ENCODE results near the gene STK32B. TPM values are rescaled to one million over a fixed set of nuclear protein-coding genes. Genes with fewer than 3 reads are reported as not detected.

The STK32B gene
- total and polyA plus RNA-seq, 2 of the 4 experiments (the other 2 are of a cell fraction): 5.5 to 6.3 TPM

DNA sequence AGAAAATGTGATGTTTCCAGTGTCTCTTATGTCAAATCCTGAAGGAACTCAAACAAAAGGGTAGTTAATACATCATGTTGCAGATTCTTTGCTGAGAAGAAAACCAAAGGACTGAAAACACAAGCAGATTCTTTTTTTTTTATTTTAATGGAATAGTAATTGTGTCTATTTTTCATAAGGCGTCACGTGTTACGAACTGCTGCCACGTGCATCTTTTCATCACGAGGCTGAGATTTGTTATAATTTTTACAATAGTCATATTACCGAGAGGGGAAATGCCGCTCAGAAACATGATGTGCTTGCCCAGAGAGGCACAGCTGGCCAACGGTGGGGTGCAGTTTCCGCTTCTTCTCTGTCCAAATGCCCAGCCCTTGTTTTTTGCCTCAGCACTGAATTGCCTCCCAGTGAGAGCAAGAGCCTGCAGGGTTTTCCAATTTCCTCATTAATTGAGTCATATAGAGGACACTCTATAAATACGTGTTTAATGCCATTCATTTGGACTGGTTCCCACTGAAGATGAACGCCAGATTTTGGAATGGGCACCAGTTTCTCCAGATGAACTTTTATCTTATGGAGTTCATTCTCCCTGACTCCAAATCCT, 225.3 kb downstream of the STK32B start:
- H3K9ac ChIP-seq (ENCODE audit: low read depth, low read length): no peak overlapping the region
- H2AK9ac ChIP-seq (replicated peaks; ENCODE audit: low read depth, low read length, poor library complexity): no peak overlapping the region
- no peaks in the 10 kb centered on the region for H4K20me1 ChIP-seq (ENCODE audit: insufficient read depth, low read length)
- intact Hi-C loops (cut with micrococcal nuclease): no loop called here
- H2BK5ac ChIP-seq (ENCODE audit: low read depth, low read length, poor library complexity, severe bottlenecking): no peak overlapping the region
- CTCF ChIA-PET: no interaction called here
- no peak overlapping the region for H3K27ac ChIP-seq (ENCODE audit: insufficient read depth, low read length)
- no peak overlapping the region for H3K4ac ChIP-seq (ENCODE audit: low read depth, low read length)
- H3K14ac ChIP-seq (replicated peaks; ENCODE audit: low read depth, low read length): no peak overlapping the region
- H4K5ac ChIP-seq (ENCODE audit: low read depth, low read length): no peak overlapping the region
- dilution Hi-C loops (cut with HindIII; ENCODE audit: low sequenced_read_pairs, unreplicated experiment): no loop called here
- H3K23ac ChIP-seq (ENCODE audit: low read depth, low read length): no peak overlapping the region
- H3K18ac ChIP-seq (ENCODE audit: low read depth, low read length): no peak overlapping the region
- no peak overlapping the region for H2BK15ac ChIP-seq (ENCODE audit: low read depth, low read length)
- H3K9me1 ChIP-seq (ENCODE audit: insufficient read depth, low read length): no peaks in the 10 kb centered on the region
- H3K27me3 ChIP-seq (ENCODE audit: control insufficient read depth, insufficient read depth, low read length): no peaks in the 10 kb centered on the region
- H2AK5ac ChIP-seq (ENCODE audit: low read depth, low read length): no peak overlapping the region
- H3K4me3 ChIP-seq (ENCODE audit: insufficient read depth, low read depth, low read length): no peak overlapping the region
- TF ChIP-seq RAD21 (IDR thresholded peaks at IDR 0.05; ENCODE audit: low read length) (no peak), BHLHE40 (IDR thresholded peaks at IDR 0.05; ENCODE audit: low read depth, low read length) (no peak), CHD1 (IDR thresholded peaks at IDR 0.05; ENCODE audit: low read depth, low read length) (no peak)
- TF ChIP-seq, protein P1, sequence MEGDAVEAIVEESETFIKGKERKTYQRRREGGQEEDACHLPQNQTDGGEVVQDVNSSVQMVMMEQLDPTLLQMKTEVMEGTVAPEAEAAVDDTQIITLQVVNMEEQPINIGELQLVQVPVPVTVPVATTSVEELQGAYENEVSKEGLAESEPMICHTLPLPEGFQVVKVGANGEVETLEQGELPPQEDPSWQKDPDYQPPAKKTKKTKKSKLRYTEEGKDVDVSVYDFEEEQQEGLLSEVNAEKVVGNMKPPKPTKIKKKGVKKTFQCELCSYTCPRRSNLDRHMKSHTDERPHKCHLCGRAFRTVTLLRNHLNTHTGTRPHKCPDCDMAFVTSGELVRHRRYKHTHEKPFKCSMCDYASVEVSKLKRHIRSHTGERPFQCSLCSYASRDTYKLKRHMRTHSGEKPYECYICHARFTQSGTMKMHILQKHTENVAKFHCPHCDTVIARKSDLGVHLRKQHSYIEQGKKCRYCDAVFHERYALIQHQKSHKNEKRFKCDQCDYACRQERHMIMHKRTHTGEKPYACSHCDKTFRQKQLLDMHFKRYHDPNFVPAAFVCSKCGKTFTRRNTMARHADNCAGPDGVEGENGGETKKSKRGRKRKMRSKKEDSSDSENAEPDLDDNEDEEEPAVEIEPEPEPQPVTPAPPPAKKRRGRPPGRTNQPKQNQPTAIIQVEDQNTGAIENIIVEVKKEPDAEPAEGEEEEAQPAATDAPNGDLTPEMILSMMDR (conservative IDR thresholded peaks at IDR 0.05; ENCODE audit: low read depth, low read length): no peak
- TF ChIP-seq, protein P2, sequence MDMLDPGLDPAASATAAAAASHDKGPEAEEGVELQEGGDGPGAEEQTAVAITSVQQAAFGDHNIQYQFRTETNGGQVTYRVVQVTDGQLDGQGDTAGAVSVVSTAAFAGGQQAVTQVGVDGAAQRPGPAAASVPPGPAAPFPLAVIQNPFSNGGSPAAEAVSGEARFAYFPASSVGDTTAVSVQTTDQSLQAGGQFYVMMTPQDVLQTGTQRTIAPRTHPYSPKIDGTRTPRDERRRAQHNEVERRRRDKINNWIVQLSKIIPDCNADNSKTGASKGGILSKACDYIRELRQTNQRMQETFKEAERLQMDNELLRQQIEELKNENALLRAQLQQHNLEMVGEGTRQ (IDR thresholded peaks at IDR 0.05; ENCODE audit: low read depth, low read length): no peak
- no peak overlapping the region for H2BK20ac ChIP-seq (ENCODE audit: low read depth, low read length)
- no peak for DNase-seq
- ATAC-seq (ENCODE audit: low read depth): no peak
- no peak overlapping the region for H3K4me2 ChIP-seq (ENCODE audit: low read depth, low read length)
- H2AFZ ChIP-seq (replicated peaks; ENCODE audit: low read length, poor library complexity): no peak overlapping the region
- no peak overlapping the region for H2BK120ac ChIP-seq (ENCODE audit: low read depth, low read length)
- H4K91ac ChIP-seq (ENCODE audit: insufficient read depth, low read depth, low read length): no peak overlapping the region
- no peak overlapping the region for H4K8ac ChIP-seq (ENCODE audit: low read depth in 2 of 2, low read length in 2 of 2)
- WGBS, 2 experiments (ENCODE audit: extremely low coverage in 2 of 2, insufficient read length in 1 of 2): 100% methylated on average over 1 of the region's 11 CpGs; no CpG with 5 or more reads in 1 of the 2 experiments
- H3K79me1 ChIP-seq (ENCODE audit: low read depth in 1 of 2, low read length in 2 of 2): no peaks in the 10 kb centered on the region
- POLR2A ChIA-PET (ENCODE audit: unreplicated experiment): no interaction called here
- H3K4me1 ChIP-seq (ENCODE audit: control insufficient read depth, insufficient read depth, low read length): no peaks in the 10 kb centered on the region
- H3K36me3 ChIP-seq (ENCODE audit: control insufficient read depth, insufficient read depth, low read length): no peaks in the 10 kb centered on the region
- no TSS peak for BruUV-seq (replicated peaks)
- in situ Hi-C loops (cut with MboI; ENCODE audit: low sequenced_read_pairs): no loop called here
- no peaks in the 10 kb centered on the region for H3K9me3 ChIP-seq (ENCODE audit: control insufficient read depth, insufficient read depth, low read length)
- H3K56ac ChIP-seq (ENCODE audit: extremely low read depth, insufficient read depth, low read length): no peak overlapping the region
